ENCODE results near the gene MYOZ3.

DNA sequence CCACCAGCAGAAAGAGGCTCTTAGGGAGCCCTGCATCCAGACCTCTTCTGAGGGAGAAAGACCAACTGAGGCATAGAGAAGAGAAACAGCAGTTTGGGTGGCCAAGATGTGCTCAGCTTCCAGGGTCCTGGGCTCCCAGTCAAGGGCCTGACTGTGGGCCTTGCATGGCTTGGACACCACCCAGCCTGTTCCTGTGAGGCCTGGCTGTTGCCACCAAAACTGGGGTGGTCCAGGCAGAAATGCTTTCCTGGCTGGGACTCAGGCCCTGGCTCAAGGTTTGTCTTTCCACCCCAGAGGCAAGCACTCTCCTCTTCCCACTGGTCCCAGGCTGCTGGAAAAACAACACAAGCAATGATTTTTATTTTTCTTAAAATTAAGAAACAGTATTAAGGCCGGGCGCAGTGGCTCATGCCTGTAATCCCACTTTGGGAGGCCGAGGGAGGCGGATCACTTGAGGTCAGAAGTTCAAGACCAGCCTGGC lies 13.3 kb downstream of the MYOZ3 start:
- TF ChIP-seq, protein P1, sequence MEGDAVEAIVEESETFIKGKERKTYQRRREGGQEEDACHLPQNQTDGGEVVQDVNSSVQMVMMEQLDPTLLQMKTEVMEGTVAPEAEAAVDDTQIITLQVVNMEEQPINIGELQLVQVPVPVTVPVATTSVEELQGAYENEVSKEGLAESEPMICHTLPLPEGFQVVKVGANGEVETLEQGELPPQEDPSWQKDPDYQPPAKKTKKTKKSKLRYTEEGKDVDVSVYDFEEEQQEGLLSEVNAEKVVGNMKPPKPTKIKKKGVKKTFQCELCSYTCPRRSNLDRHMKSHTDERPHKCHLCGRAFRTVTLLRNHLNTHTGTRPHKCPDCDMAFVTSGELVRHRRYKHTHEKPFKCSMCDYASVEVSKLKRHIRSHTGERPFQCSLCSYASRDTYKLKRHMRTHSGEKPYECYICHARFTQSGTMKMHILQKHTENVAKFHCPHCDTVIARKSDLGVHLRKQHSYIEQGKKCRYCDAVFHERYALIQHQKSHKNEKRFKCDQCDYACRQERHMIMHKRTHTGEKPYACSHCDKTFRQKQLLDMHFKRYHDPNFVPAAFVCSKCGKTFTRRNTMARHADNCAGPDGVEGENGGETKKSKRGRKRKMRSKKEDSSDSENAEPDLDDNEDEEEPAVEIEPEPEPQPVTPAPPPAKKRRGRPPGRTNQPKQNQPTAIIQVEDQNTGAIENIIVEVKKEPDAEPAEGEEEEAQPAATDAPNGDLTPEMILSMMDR (IDR thresholded peaks at IDR 0.05 in 2 of 3, conservative IDR thresholded peaks at IDR 0.05 in 1 of 3; ENCODE audit: borderline replicate concordance in 1 of 3, insufficient read depth in 1 of 3, low read depth in 2 of 3, low read length in 2 of 3), result no peak
- no peak for TF ChIP-seq POLR2A (IDR thresholded peaks at IDR 0.05; ENCODE audit: borderline replicate concordance, extremely low read depth, insufficient read depth, insufficient read length)
- no peak for TF ChIP-seq EZH2 (IDR thresholded peaks at IDR 0.05)
- TF ChIP-seq, protein P2, sequence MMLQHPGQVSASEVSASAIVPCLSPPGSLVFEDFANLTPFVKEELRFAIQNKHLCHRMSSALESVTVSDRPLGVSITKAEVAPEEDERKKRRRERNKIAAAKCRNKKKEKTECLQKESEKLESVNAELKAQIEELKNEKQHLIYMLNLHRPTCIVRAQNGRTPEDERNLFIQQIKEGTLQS (IDR thresholded peaks at IDR 0.05), result no peak
- no peak for TF ChIP-seq CEBPB (IDR thresholded peaks at IDR 0.05; ENCODE audit: low read depth)
- no peak for TF ChIP-seq ELF1 (IDR thresholded peaks at IDR 0.05; ENCODE audit: borderline replicate concordance, low read depth)
- TF ChIP-seq, protein P3, sequence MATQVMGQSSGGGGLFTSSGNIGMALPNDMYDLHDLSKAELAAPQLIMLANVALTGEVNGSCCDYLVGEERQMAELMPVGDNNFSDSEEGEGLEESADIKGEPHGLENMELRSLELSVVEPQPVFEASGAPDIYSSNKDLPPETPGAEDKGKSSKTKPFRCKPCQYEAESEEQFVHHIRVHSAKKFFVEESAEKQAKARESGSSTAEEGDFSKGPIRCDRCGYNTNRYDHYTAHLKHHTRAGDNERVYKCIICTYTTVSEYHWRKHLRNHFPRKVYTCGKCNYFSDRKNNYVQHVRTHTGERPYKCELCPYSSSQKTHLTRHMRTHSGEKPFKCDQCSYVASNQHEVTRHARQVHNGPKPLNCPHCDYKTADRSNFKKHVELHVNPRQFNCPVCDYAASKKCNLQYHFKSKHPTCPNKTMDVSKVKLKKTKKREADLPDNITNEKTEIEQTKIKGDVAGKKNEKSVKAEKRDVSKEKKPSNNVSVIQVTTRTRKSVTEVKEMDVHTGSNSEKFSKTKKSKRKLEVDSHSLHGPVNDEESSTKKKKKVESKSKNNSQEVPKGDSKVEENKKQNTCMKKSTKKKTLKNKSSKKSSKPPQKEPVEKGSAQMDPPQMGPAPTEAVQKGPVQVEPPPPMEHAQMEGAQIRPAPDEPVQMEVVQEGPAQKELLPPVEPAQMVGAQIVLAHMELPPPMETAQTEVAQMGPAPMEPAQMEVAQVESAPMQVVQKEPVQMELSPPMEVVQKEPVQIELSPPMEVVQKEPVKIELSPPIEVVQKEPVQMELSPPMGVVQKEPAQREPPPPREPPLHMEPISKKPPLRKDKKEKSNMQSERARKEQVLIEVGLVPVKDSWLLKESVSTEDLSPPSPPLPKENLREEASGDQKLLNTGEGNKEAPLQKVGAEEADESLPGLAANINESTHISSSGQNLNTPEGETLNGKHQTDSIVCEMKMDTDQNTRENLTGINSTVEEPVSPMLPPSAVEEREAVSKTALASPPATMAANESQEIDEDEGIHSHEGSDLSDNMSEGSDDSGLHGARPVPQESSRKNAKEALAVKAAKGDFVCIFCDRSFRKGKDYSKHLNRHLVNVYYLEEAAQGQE (IDR thresholded peaks at IDR 0.05; ENCODE audit: low read depth), result no peak
- TF ChIP-seq, protein P4, sequence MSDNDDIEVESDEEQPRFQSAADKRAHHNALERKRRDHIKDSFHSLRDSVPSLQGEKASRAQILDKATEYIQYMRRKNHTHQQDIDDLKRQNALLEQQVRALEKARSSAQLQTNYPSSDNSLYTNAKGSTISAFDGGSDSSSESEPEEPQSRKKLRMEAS (IDR thresholded peaks at IDR 0.05), result no peak

Data from HCT116 (cell line).